Cortex of kidney (tissue), 1 donor: ENCODE data around the gene CBARP.

Experiments
- DNase-seq: peaks from one replicate; lab custom pipeline; 2025; lab: John Stamatoyannopoulos, UW

The CBARP gene

DNA sequence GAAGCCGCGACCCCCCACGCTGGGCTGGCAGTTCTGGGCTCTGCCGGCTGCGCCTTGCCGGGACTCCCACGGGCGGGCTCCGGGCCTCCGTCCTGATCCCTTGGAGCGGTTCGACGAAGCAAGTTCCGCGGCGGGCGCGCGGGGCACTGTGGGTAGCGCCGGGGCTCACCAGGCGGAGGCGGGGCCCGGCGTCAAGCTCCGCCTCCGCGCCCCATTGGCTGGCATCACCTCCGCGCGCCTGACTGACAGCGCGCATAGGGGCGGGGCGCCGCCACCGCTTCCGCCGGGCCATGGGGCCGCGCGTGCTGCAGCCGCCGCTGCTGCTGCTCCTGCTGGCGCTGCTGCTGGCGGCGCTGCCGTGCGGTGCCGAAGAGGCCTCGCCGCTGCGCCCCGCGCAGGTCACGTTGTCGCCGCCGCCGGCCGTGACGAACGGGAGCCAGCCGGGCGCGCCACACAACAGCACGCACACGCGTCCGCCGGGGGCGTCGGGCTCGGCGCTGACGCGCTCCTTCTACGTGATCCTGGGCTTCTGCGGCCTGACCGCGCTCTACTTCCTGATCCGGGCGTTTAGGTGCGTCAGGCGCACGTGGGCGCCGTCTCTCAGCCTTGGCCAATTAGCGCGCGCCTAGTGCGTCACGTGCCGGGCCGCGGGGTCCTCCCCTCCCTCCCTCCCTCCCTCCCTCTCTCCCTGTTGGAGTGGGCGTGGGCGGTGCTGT is 37.6 kb upstream of the CBARP start, which contains the start of gene FAM174C:
Gene FAM174C (plus strand): TSS at position 271 of the 716 bp plus-strand sequence. CDS start 20 bp downstream, at position 291.
- peak; percentile 76 for DNase-seq

DNA sequence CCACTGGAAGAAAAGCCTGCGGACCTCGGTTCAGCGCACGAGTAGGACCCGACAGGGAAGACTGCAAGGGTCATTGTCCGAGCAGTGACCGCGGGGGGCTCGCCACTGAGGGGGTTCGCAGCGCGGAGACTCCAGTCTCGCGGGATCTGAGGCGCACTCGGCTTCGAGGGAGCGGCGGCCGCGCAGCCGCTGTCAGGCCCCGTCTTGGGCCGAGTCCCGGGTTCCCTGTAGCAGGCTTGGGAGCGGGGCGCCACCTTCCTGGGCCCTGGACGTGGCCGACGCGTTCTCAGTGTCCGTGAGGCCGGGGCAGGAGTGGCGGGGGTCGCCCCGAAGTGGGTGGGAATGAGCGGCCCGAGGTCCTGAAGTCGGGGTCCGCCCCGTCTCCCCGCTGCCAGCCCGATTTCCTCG is 37.1 kb upstream of the CBARP start:
- DNase-seq: no peak

- DNase-seq: no peak
These were observed 36.5 kb upstream of the CBARP start for GRCh38 chr19:1274081-1274851.

DNA sequence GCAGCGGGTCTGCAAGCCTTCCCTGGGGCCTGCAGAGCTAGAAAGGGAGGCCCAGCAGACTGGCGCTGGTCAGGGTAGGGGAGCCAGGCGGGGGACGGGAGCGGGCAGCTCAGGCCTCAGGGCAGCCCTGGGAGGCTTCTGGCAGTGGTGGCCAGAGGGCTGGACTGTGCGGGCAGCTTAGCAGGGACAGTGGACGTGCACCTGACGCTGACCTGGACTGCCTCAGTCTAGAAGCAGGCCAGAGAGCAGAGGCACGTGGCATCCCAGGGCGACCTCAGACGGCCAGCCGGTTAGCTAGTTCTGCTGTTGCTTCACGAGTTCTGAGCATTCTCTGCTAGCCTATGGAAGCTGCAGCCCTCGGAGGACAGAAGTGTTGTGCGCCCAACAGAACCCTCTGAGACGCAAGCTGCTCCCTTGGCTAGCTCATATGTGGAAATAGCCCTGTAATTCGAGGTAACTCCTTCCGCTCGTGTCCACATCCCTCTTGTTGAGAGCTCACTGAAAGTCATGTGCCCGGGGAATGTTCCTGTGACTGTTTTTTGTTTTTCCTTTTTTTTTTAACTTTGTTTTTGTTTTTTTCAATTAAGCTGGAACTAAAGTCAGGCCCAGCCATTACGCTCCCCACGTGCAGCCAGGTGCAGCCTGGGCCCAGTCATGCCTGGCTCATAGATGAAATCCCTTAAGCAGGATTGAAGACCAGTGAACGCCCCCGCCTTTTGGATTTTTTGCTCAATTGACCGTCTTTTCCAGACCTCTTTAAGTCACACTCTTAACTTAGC is 35.6 kb upstream of the CBARP start:
- DNase-seq: no peak

DNA sequence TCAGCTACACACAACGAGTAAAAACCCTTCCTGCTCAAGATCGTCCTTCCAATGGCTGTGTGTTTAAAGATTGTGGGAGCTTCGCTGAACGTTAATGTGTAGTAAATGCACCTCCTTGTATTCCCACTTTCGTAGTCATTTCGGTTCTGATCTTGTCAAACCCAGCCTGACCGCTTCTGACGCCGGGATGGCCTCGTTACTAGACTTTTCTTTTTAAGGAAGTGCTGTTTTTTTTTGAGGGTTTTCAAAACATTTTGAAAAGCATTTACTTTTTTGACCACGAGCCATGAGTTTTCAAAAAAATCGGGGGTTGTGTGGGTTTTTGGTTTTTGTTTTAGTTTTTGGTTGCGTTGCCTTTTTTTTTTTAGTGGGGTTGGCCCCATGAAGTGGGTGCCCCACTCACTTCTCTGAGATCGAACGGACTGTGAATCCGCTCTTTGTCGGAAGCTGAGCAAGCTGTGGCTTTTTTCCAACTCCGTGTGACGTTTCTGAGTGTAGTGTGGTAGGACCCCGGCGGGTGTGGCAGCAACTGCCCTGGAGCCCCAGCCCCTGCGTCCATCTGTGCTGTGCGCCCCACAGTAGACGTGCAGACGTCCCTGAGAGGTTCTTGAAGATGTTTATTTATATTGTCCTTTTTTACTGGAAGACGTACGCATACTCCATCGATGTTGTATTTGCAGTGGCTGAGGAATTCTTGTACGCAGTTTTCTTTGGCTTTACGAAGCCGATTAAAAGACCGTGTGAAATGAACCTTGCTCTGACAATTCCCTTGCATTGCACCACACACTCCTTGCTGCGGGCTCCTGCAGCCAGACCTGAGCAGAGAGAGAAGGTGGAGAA is 34.8 kb upstream of the CBARP start:
- no peak for DNase-seq

- DNase-seq: no peak
These were observed 34.0 kb upstream of the CBARP start for GRCh38 chr19:1271528-1272422.

- no peak for DNase-seq
These were observed 33.2 kb upstream of the CBARP start for GRCh38 chr19:1270854-1271527.

DNA sequence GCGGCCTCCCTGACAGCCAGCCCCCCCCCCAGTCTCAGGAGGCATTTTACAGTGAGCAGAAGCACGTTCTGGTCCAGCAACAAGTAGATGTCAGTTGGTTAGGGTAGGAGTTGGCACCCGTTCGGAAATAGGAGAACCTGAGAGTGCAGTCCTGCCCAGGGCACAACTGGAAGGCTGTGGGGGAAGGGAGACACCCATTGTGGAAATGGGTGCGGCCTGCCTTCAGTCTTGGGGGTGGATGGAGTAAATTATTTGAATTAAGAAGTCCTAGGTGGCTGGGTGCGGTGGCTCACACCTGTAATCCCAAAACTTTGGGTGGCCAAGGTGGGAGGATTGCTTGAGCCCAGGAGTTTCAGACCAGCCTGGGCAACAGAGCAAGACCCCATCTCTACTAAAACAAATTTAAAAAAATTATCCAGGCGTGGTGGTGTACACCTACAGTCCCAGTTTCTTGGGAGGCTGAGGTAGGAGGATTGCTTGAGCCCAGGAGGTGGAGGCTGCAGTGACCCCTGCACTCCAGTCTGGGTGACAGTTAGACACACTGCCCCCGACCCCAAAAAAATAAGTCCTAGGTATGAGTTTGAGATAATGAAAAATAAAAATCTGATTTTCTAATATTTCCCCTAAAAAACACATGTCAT is 32.5 kb upstream of the CBARP start:
- DNase-seq: no peak

GRCh38 chr19:1269478-1270212 is 31.8 kb upstream of the CBARP start:
- DNase-seq: no peak

DNA sequence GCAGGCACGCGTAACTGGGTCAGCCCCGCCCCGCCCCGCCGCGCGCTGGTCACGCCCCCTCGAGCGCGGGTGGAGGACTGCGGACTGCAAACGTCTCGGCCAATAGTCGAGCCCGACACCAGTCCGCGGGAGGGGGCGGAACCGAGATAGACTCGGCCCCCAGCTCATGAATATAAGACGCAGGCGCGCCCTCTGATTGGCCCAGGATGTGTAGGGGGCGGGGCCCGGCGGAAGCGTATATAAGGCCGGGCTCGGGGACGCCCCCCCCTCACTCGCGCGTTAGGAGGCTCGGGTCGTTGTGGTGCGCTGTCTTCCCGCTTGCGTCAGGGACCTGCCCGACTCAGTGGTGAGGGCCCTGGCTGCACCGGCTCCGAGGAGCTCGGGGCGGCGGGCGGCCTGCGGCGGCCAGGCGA is 31.3 kb upstream of the CBARP start, which contains the start of gene CIRBP:
Gene CIRBP (plus strand): TSS at position 268 of the 413 bp plus-strand sequence. CDS start 1,602 bp downstream, outside the sequence.
- DNase-seq: no peak

DNA sequence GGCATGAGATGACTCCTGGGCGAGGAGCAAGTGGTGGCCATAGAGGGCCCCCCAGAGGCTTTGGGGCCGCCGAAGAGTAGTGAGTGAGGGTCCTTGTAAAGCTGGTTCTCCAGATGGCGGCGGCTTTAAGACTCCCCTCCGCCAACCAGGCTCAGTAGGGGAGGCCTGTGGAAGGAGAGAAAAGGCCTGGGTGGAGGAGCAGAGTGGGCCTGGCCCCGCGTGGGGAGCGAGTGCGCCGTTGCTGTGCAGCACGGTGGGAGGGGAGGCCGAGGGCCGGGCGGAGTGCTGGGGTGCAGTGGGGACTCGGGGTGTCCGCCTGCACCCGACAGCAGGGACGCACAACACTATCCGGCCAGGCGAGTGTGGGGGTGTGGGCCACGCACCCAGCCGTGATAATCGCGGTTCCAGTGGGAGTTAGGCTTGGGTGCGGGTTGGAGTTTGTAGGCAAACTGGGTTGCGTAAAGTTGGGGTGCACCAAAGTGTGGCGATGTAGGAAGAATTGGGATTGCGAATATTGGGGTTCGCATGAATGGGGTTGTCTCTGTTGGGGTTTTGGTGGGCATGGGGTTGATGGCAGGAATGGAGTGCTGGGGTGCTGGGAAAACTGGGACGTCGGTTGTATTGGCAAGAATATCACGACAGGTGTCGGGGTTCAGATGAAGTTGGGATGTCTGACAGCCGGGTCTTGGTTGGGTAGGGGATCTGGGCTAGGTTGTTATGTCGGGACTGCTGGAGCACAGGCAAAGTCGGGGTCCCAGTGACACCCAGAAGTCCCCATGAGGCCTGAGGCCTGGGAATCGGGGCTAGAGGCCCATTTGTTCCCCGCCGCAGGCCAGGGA is 30.6 kb upstream of the CBARP start:
- no peak for DNase-seq

- DNase-seq: no peak
These were observed 29.8 kb upstream of the CBARP start for GRCh38 chr19:1267477-1268225.

DNA sequence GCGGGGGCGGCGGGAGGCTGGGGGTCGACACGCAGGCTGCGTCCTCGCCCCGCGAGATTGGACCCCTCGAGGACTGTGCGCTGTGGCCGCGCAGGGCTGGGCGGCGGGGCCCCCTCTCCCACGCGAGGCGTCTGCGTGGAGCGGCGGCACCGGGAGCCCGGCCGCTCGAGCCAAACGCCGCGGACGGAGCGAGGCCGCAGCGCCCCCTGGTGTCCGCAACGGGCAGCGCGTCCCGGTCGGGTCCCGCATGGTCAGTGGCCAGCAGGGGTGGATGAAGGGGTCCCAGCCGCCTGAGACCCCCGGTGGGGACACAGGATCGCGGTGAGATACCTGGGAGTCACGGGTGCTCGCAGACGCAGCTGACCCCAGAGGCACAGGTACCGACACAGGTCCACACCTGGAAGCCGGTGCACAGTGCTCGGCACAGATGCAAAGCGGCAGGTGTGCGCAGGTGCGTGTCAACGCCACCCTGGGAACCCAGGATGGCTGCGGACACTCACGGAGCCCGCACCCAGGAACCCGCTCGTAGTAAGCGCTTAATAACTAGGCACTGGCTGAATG is 29.2 kb upstream of the CBARP start:
- no peak for DNase-seq

GRCh38 chr19:1266129-1266915 is 28.5 kb upstream of the CBARP start:
- DNase-seq: no peak

DNA sequence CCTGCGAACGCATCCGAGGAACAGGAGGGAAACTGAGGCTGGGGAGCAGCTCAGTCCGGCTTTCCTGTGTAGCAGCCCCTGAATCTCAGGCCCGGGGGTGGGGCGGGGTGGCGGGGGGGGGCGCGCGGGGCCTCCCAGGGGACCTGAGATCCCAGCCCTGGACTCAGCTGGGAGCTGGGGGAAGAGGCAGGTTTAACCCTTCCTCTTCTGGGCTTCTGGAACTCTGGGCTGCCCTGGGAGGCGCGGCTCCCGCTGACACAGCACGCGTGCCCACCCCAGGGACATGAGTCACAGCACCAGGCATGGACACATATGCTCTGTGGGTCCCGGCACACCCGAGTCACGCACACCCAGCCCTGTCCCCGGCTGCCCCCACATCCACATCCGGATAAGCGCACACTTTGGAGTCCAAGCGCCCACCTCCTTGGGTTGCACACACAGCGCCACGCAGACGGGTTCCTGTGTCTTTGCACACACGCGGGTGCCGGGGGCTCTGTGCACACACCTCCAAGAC is 27.9 kb upstream of the CBARP start:
- no peak for DNase-seq
